ENCODE measurements around the gene GARIN5A.

DNA sequence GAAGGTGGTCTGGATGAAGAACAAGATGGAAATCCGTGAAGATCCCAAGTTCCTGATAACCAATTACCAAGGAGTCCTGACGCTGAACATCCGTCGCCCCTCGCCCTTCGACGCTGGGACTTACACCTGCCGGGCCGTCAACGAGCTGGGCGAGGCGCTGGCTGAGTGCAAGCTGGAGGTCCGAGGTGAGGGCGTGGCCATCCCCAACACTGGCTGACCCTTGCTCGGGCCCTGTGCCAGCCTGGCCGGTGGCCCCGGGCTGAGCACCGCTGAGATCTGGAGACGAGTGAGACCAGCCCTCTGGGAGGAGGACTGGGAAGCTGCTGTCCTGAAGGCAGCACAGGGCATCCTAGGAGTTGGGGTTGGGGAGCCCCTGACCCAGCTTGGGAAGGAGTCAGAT lies 12.3 kb downstream of the GARIN5A start:
- TF ChIP-seq CTCF (IDR thresholded peaks at IDR 0.05), result no peak
- no peak for TF ChIP-seq POLR2AphosphoS5 (IDR thresholded peaks at IDR 0.05)
- TF ChIP-seq POLR2A (IDR thresholded peaks at IDR 0.05), result no peak
- TF ChIP-seq EP300 (IDR thresholded peaks at IDR 0.05), result no peak
